ENCODE data around the gene SLC5A10.

The SLC5A10 gene

GRCh38 chr17:18910326-18910725 lies 41.6 kb upstream of the SLC5A10 start:
- no peak overlapping the region for H3K9ac ChIP-seq (ENCODE audit: low read length)
- H4K20me1 ChIP-seq (ENCODE audit: insufficient read depth, low read length), result no peaks in the 10 kb centered on the region
- H3K4me1 ChIP-seq (ENCODE audit: low read length), result no peaks in the 10 kb centered on the region
- no peak for DNase-seq
- no peaks in the 10 kb centered on the region for H3K9me3 ChIP-seq (replicated peaks; ENCODE audit: insufficient read depth, low read length)
- H3K9me2 ChIP-seq (replicated peaks; ENCODE audit: insufficient read depth, low read length), result no peaks in the 10 kb centered on the region
- H3K27ac ChIP-seq (ENCODE audit: low read length), result no peak overlapping the region
- TF ChIP-seq EZH2 (optimal IDR thresholded peaks at IDR 0.05; ENCODE audit: low read depth, low read length) (no peak), EZH2phosphoT487 (IDR thresholded peaks at IDR 0.05; ENCODE audit: low read length) (no peak), CTCF (IDR thresholded peaks at IDR 0.05; ENCODE audit: low read length) (no peak)
- no peak overlapping the region for H3K4me3 ChIP-seq (ENCODE audit: low read length)
- H2AFZ ChIP-seq (ENCODE audit: low read length), result no peak overlapping the region
- H3K27me3 ChIP-seq (replicated peaks; ENCODE audit: insufficient read depth, low read length), result no peaks in the 10 kb centered on the region
- no peaks in the 10 kb centered on the region for H3K36me3 ChIP-seq (replicated peaks; ENCODE audit: insufficient read depth, low read length)
- no peaks in the 10 kb centered on the region for H3F3A ChIP-seq (ENCODE audit: insufficient read depth, low read length)
- no peaks in the 10 kb centered on the region for H3K79me2 ChIP-seq (ENCODE audit: low read length)
- no peak overlapping the region for H3K4me2 ChIP-seq (ENCODE audit: low read depth, low read length)

GRCh38 chr17:18910881-18911280 lies 41.1 kb upstream of the SLC5A10 start:
- DNase-seq, result no peak
- Histone ChIP-seq H3K9me3 (replicated peaks; ENCODE audit: insufficient read depth, low read length) (no peaks in the 10 kb centered on the region), H3K9me2 (replicated peaks; ENCODE audit: insufficient read depth, low read length) (no peaks in the 10 kb centered on the region), H3K79me2 (ENCODE audit: low read length) (no peaks in the 10 kb centered on the region), H3K4me1 (ENCODE audit: low read length) (no peaks in the 10 kb centered on the region), H3F3A (ENCODE audit: insufficient read depth, low read length) (no peaks in the 10 kb centered on the region), H3K4me3 (ENCODE audit: low read length) (no peak overlapping the region), H2AFZ (ENCODE audit: low read length) (no peak overlapping the region), H3K9ac (ENCODE audit: low read length) (no peak overlapping the region), H3K27me3 (replicated peaks; ENCODE audit: insufficient read depth, low read length) (no peaks in the 10 kb centered on the region), H3K4me2 (ENCODE audit: low read depth, low read length) (no peak overlapping the region), H3K36me3 (replicated peaks; ENCODE audit: insufficient read depth, low read length) (no peaks in the 10 kb centered on the region), H4K20me1 (ENCODE audit: insufficient read depth, low read length) (no peaks in the 10 kb centered on the region), H3K27ac (ENCODE audit: low read length) (no peak overlapping the region)
- TF ChIP-seq CTCF (IDR thresholded peaks at IDR 0.05; ENCODE audit: low read length) (no peak), EZH2 (optimal IDR thresholded peaks at IDR 0.05; ENCODE audit: low read depth, low read length) (no peak), EZH2phosphoT487 (IDR thresholded peaks at IDR 0.05; ENCODE audit: low read length) (no peak)

GRCh38 chr17:18916816-18917500 lies 35.0 kb upstream of the SLC5A10 start:
- H3K9me2 ChIP-seq (replicated peaks; ENCODE audit: insufficient read depth, low read length), result no peaks in the 10 kb centered on the region
- no peak for TF ChIP-seq EZH2 (optimal IDR thresholded peaks at IDR 0.05; ENCODE audit: low read depth, low read length)
- TF ChIP-seq CTCF (IDR thresholded peaks at IDR 0.05; ENCODE audit: low read length), result no peak
- TF ChIP-seq EZH2phosphoT487 (IDR thresholded peaks at IDR 0.05; ENCODE audit: low read length), result no peak
- H3K4me3 ChIP-seq (ENCODE audit: low read length), result no peak overlapping the region
- peaks cover 11% of the 10 kb centered on the region for H3K4me1 ChIP-seq (ENCODE audit: low read length)
- H3K9me3 ChIP-seq (replicated peaks; ENCODE audit: insufficient read depth, low read length), result no peaks in the 10 kb centered on the region
- H3K27me3 ChIP-seq (replicated peaks; ENCODE audit: insufficient read depth, low read length), result no peaks in the 10 kb centered on the region
- H3K79me2 ChIP-seq (ENCODE audit: low read length), result no peaks in the 10 kb centered on the region
- H3K27ac ChIP-seq (ENCODE audit: low read length), result no peak overlapping the region
- no peak overlapping the region for H3K9ac ChIP-seq (ENCODE audit: low read length)
- no peak for DNase-seq
- H4K20me1 ChIP-seq (ENCODE audit: insufficient read depth, low read length), result no peaks in the 10 kb centered on the region
- H2AFZ ChIP-seq (ENCODE audit: low read length), result no peak overlapping the region
- H3K4me2 ChIP-seq (ENCODE audit: low read depth, low read length), result no peak overlapping the region
- no peaks in the 10 kb centered on the region for H3K36me3 ChIP-seq (replicated peaks; ENCODE audit: insufficient read depth, low read length)
- H3F3A ChIP-seq (ENCODE audit: insufficient read depth, low read length), result peaks cover 8% of the 10 kb centered on the region; the same call in 1 of the 2 replicates
